HFF-Myc (cell line): Measurements from ENCODE around the gene CMYA5.

Source experiments
- DNase-seq: peaks from one replicate; pipeline ENCODE4 v3.0.0-alpha.2; 2011; ENCODE audit warnings: low read depth; ENCODE audit errors: extremely low read depth
- H3K4me3 ChIP-seq: replicated peaks from 2 replicates; pipeline ENCODE4 v1.5.1; 2011; ENCODE audit warnings: low read depth, mild to moderate bottlenecking, control low read depth, low read length
- CTCF ChIP-seq: IDR thresholded peaks from 2 replicates; pipeline ENCODE4 v1.5.1; 2012; ENCODE audit warnings: mild to moderate bottlenecking, low read depth, low read length, control low read depth; ENCODE audit errors: missing control alignments

The CMYA5 gene

GRCh38 chr5:79793304-79793703 lies 103.7 kb downstream of the CMYA5 start:
- H3K4me3 ChIP-seq, result no peak overlapping the region
- TF ChIP-seq CTCF, result no peak
- no peak for DNase-seq

GRCh38 chr5:79793722-79794121 lies 104.1 kb downstream of the CMYA5 start:
- no peak for TF ChIP-seq CTCF
- DNase-seq, result no peak
- no peak overlapping the region for H3K4me3 ChIP-seq

GRCh38 chr5:79794347-79794746 lies 104.7 kb downstream of the CMYA5 start:
- TF ChIP-seq CTCF, result no peak
- H3K4me3 ChIP-seq, result no peak overlapping the region
- no peak for DNase-seq

- no peak for TF ChIP-seq CTCF
- H3K4me3 ChIP-seq, result no peak overlapping the region
- no peak for DNase-seq
Observed at GRCh38 chr5:79795764-79796398, 106.2 kb downstream of the CMYA5 start.

- no peak for DNase-seq
- H3K4me3 ChIP-seq, result no peak overlapping the region
- no peak for TF ChIP-seq CTCF
Observed at GRCh38 chr5:79798893-79799590, 109.4 kb downstream of the CMYA5 start.

- DNase-seq, result no peak
- no peak overlapping the region for H3K4me3 ChIP-seq
- TF ChIP-seq CTCF, result no peak
Observed at GRCh38 chr5:79800979-79801827, 111.6 kb downstream of the CMYA5 start.
